OCI-LY3 (cell line): ENCODE results near the gene ATG10.

Experiments used
- EZH2phosphoT487 ChIP-seq: fragments of 200-600 bp; shearing (Covaris generic); IDR thresholded peaks from 2 replicates; pipeline ENCODE4 v1.6.1; 2018; ENCODE audit warnings: antibody characterized with exemption, mixed run types, low read depth
- TF ChIP-seq, protein P1 (sequence below): fragments of 200-600, 300-600 bp; sonication (generic); IDR thresholded peaks from 2 replicates; pipeline ENCODE4 v1.5.1; 2014; ENCODE audit warnings: antibody characterized with exemption, low read length, low read depth

DNA sequence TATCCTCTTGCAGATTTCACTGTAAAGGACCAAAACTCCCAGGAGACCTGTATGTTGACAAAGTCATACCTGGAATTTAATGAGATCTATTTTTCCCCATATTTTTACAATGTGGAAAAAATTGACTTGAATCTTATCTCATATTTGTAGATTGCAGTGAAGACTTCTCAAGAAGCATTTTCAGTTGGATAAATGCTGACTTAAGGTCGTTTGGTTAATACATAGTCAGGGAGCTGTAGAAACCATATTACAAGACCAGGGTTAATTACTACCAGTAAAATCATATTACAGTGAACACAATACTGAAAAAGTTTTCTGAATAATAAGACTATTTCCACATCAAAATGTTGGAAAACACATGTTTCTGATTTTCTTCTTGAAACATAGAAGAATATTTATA lies 119.8 kb downstream of the ATG10 start:
- TF ChIP-seq, protein P1, sequence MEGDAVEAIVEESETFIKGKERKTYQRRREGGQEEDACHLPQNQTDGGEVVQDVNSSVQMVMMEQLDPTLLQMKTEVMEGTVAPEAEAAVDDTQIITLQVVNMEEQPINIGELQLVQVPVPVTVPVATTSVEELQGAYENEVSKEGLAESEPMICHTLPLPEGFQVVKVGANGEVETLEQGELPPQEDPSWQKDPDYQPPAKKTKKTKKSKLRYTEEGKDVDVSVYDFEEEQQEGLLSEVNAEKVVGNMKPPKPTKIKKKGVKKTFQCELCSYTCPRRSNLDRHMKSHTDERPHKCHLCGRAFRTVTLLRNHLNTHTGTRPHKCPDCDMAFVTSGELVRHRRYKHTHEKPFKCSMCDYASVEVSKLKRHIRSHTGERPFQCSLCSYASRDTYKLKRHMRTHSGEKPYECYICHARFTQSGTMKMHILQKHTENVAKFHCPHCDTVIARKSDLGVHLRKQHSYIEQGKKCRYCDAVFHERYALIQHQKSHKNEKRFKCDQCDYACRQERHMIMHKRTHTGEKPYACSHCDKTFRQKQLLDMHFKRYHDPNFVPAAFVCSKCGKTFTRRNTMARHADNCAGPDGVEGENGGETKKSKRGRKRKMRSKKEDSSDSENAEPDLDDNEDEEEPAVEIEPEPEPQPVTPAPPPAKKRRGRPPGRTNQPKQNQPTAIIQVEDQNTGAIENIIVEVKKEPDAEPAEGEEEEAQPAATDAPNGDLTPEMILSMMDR, result no peak
- TF ChIP-seq EZH2phosphoT487, result no peak
